Neuronal stem cell (in vitro differentiated cells): ENCODE measurements around the gene SH3BGR. TPM values are rescaled to one million over a fixed set of nuclear protein-coding genes. Genes with fewer than 3 reads are reported as not detected.
"Not testable (repeated sequence)": the region's sequence is repeated elsewhere in the genome, so short reads cannot be mapped to it uniquely, and the experiment has no call there.

Experiments
- DNase-seq: peaks from one replicate; pipeline ENCODE4 v3.0.0-alpha.2; 2013; ENCODE audit warnings: low spot score
- H2AFZ ChIP-seq: one replicate; pipeline ENCODE4 v1.6.1; 2013; ENCODE audit warnings: mild to moderate bottlenecking, low read length, inconsistent platforms
- H2AK5ac ChIP-seq: 2 replicates; pipeline ENCODE4 v1.6.1; 2013; ENCODE audit warnings: low read depth, mild to moderate bottlenecking, inconsistent platforms, low read length, moderate library complexity, mixed read lengths
- H2BK120ac ChIP-seq: 2 replicates; pipeline ENCODE4 v1.6.1; 2013; ENCODE audit warnings: low read depth, mild to moderate bottlenecking, inconsistent platforms, low read length, moderate library complexity, mixed read lengths
- H2BK12ac ChIP-seq: one replicate; pipeline ENCODE4 v1.6.1; 2013; ENCODE audit warnings: low read length, inconsistent platforms
- H2BK15ac ChIP-seq: 2 replicates; pipeline ENCODE4 v1.6.1; 2013; ENCODE audit warnings: mild to moderate bottlenecking, low read length, inconsistent platforms, mixed read lengths
- H2BK5ac ChIP-seq: one replicate; pipeline ENCODE4 v1.6.1; 2013; ENCODE audit warnings: inconsistent platforms, mild to moderate bottlenecking, low read length, moderate library complexity
- H3K14ac ChIP-seq: one replicate; pipeline ENCODE4 v1.6.1; 2013; ENCODE audit warnings: low read length, inconsistent platforms
- H3K18ac ChIP-seq: 2 replicates; pipeline ENCODE4 v1.6.1; 2013; ENCODE audit warnings: low read length, inconsistent platforms
- H3K23ac ChIP-seq: 2 replicates; pipeline ENCODE4 v1.6.1; 2013; ENCODE audit warnings: low read depth, mild to moderate bottlenecking, mixed read lengths, low read length, inconsistent platforms; ENCODE audit not compliant: poor library complexity
- H3K27ac ChIP-seq: replicated peaks from 3 replicates; pipeline ENCODE4 v1.5.1; 2013; ENCODE audit warnings: low read length, inconsistent platforms
- H3K27me3 ChIP-seq, 3 experiments: 2 replicates each; pipeline ENCODE4 v1.6.1; 2013; ENCODE audit warnings: low read length in 3 of 3, mild to moderate bottlenecking in 2 of 3, inconsistent platforms in 1 of 3, low read depth in 1 of 3, mixed read lengths in 1 of 3, moderate library complexity in 1 of 3; ENCODE audit not compliant: control insufficient read depth in 3 of 3, insufficient read depth in 3 of 3
- H3K36me3 ChIP-seq, 2 donors: replicated peaks in 1 of 2; 2 replicates each; pipeline ENCODE4 v1.6.1; 2013; ENCODE audit warnings: low read length in 2 of 2; ENCODE audit not compliant: control insufficient read depth in 2 of 2, insufficient read depth in 2 of 2
- H3K4ac ChIP-seq: 2 replicates; pipeline ENCODE4 v1.6.1; 2013; ENCODE audit warnings: inconsistent platforms, mild to moderate bottlenecking, low read length, moderate library complexity
- H3K4me1 ChIP-seq, 2 donors: 1 replicate in 1 of 2; 2 replicates in 1 of 2; pipeline ENCODE4 v1.6.1; 2013; ENCODE audit warnings: low read length in 2 of 2, low read depth in 1 of 2; ENCODE audit not compliant: control insufficient read depth in 2 of 2, insufficient read depth in 1 of 2
- H3K4me2 ChIP-seq: one replicate; pipeline ENCODE4 v1.6.1; 2013; ENCODE audit warnings: mild to moderate bottlenecking, low read length, inconsistent platforms; ENCODE audit not compliant: insufficient read depth, poor library complexity, severe bottlenecking
- H3K4me3 ChIP-seq, 2 donors: 2 replicates each; pipeline ENCODE4 v1.5.1; 2013; ENCODE audit warnings: low read length in 2 of 2, mild to moderate bottlenecking in 2 of 2, inconsistent platforms in 1 of 2, moderate library complexity in 1 of 2
- H3K79me1 ChIP-seq: one replicate; pipeline ENCODE4 v1.6.1; 2013; ENCODE audit warnings: low read depth, mild to moderate bottlenecking, inconsistent platforms, low read length, moderate library complexity
- H3K9ac ChIP-seq: one replicate; pipeline ENCODE4 v1.6.1; 2013; ENCODE audit warnings: mild to moderate bottlenecking, low read depth, low read length, inconsistent platforms; ENCODE audit not compliant: poor library complexity
- H3K9me3 ChIP-seq, 2 donors: replicated peaks in 1 of 2; 2 replicates each; pipeline versions ENCODE3 to v1.6.1; 2013; ENCODE audit warnings: low read length in 2 of 2, mild to moderate bottlenecking in 2 of 2, inconsistent platforms in 1 of 2, low read depth in 1 of 2, mixed read lengths in 1 of 2, moderate library complexity in 1 of 2; ENCODE audit not compliant: control insufficient read depth in 2 of 2, insufficient read depth in 1 of 2
- H4K8ac ChIP-seq: one replicate; pipeline ENCODE4 v1.6.1; 2013; ENCODE audit warnings: low read depth, mild to moderate bottlenecking, inconsistent platforms, low read length, moderate library complexity
- H4K91ac ChIP-seq: one replicate; pipeline ENCODE4 v1.6.1; 2013; ENCODE audit warnings: low read length, low read depth, mild to moderate bottlenecking, inconsistent platforms; ENCODE audit not compliant: poor library complexity
- WGBS, 2 donors: extraction: QIAGEN DNeasy Blood & Tissue Kit; methylation state at CpG; one replicate each; pipeline ENCODE4 v1.1.7; 2013; ENCODE audit warnings: missing lambda C conversion rate in 2 of 2, mixed read lengths in 1 of 2; ENCODE audit not compliant: insufficient read length in 2 of 2, insufficient replicate concordance in 1 of 2; ENCODE audit errors: extremely low coverage in 2 of 2; 5-methylcytosine and 5-hydroxymethylcytosine counted together
- polyA plus RNA-seq, 2 experiments: library from polyadenylated mRNA; stranded (reverse); fragments of 200-250 nt; gene quantifications; one replicate each; pipeline ENCODE4 v1.2.3, GENCODE V29; 2013

SH3BGR gene
- polyA plus RNA-seq (2013, experiment 1 of 2), result 18.4 TPM
- 19.3 TPM for polyA plus RNA-seq (2013, experiment 2 of 2)

- H3K79me1 ChIP-seq, result no peaks in the 10 kb centered on the region
- no peaks in the 10 kb centered on the region for H3K36me3 ChIP-seq
- peak within 1 kb of the TSS; percentile 68 for H2AFZ ChIP-seq
- no peak within 1 kb of the TSS for H2AK5ac ChIP-seq
- no peak within 1 kb of the TSS for H4K8ac ChIP-seq
- peaks cover 4 to 8% of the 10 kb centered on the region in 2 donors for H3K4me1 ChIP-seq
- DNase-seq, result no peak
- no peak within 1 kb of the TSS for H3K4me3 ChIP-seq
- no peak within 1 kb of the TSS for H2BK120ac ChIP-seq
- H3K4ac ChIP-seq, result no peak within 1 kb of the TSS
- no peak within 1 kb of the TSS for H2BK12ac ChIP-seq
- WGBS, 2 donors, result no CpG with 5 or more reads among the region's 15 CpGs
- H3K9ac ChIP-seq, result no peak within 1 kb of the TSS
- peak within 1 kb of the TSS; percentile 24 for H3K18ac ChIP-seq
- no peaks in the 10 kb centered on the region for H3K27me3 ChIP-seq
- peak within 1 kb of the TSS; percentile 33 for H3K4me2 ChIP-seq
- no peak within 1 kb of the TSS for H3K27ac ChIP-seq
- H3K23ac ChIP-seq, result no peak within 1 kb of the TSS
- H4K91ac ChIP-seq, result no peak within 1 kb of the TSS
- H3K9me3 ChIP-seq, result no peaks in the 10 kb centered on the region
- H2BK5ac ChIP-seq, result no peak within 1 kb of the TSS
- no peak within 1 kb of the TSS for H3K14ac ChIP-seq
- H2BK15ac ChIP-seq, result no peak within 1 kb of the TSS
Measured at GRCh38 chr21:39451332-39452206, at the start of gene SH3BGR. TSS of gene SH3BGR (plus strand) at chr21:39451970. CDS start at chr21:39452097, 127 bp downstream.

GRCh38 chr21:39406065-39406464 lies 45.7 kb upstream of the SH3BGR start:
- H3K4me3 ChIP-seq, result no peak overlapping the region
- H3K9me3 ChIP-seq, result peaks cover 5 to 9% of the 10 kb centered on the region in 2 donors
- no peak overlapping the region for H2BK15ac ChIP-seq
- H3K4ac ChIP-seq, result no peak overlapping the region
- H3K4me1 ChIP-seq, result no peaks in the 10 kb centered on the region
- no peak for DNase-seq
- peaks cover 3 to 18% of the 10 kb centered on the region in 2 donors for H3K36me3 ChIP-seq
- H3K27ac ChIP-seq, result no peak overlapping the region
- H2BK5ac ChIP-seq, result no peak overlapping the region
- H4K91ac ChIP-seq, result no peak overlapping the region
- H3K79me1 ChIP-seq, result no peaks in the 10 kb centered on the region
- H3K9ac ChIP-seq, result no peak overlapping the region
- H4K8ac ChIP-seq, result no peak overlapping the region
- no CpG with 5 or more reads among the region's 2 CpGs for WGBS, 2 donors
- H3K14ac ChIP-seq, result no peak overlapping the region
- no peak overlapping the region for H2AFZ ChIP-seq
- H2BK12ac ChIP-seq, result no peak overlapping the region
- no peak overlapping the region for H3K18ac ChIP-seq
- H2BK120ac ChIP-seq, result no peak overlapping the region
- H2AK5ac ChIP-seq, result no peak overlapping the region
- H3K27me3 ChIP-seq, result no peaks in the 10 kb centered on the region
- no peak overlapping the region for H3K23ac ChIP-seq
- H3K4me2 ChIP-seq, result no peak overlapping the region

DNA sequence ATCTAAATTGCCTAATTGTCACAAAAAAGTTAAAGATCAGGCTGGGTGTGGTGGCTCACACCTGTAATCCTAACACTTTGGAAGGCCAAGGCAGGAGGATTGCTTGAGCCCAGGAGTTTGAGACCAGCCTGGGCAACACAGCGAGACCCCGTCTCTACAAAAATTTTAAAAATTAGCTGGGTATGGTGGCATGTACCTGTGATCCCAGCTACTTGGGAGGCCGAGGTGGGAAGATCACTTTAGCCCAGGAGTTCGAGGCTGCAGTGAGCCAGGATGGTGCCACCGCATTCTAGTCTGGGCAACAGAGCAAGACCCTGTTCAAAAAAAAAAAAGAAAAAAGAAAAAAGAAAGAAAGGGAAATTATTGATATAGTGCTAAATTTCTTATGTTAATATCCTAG lies 32.6 kb upstream of the SH3BGR start:
- H3K27me3 ChIP-seq, DNase-seq, H4K8ac ChIP-seq, H2BK5ac ChIP-seq, H2AK5ac ChIP-seq, H3K4ac ChIP-seq, H3K36me3 ChIP-seq, H3K9ac ChIP-seq, H2BK15ac ChIP-seq, H3K79me1 ChIP-seq, H3K4me1 ChIP-seq, H3K18ac ChIP-seq, H2BK12ac ChIP-seq, H3K23ac ChIP-seq, H2BK120ac ChIP-seq, H3K14ac ChIP-seq, H3K9me3 ChIP-seq, H4K91ac ChIP-seq, H3K4me3 ChIP-seq, H3K27ac ChIP-seq, H3K4me2 ChIP-seq, H2AFZ ChIP-seq: not testable (repeated sequence)
- WGBS, 2 donors, result no CpG with 5 or more reads among the region's 5 CpGs

- Histone ChIP-seq H2BK12ac (no peak overlapping the region), H3K4me2 (no peak overlapping the region), H3K18ac (no peak overlapping the region), H3K23ac (no peak overlapping the region), H3K9me3 (no peaks in the 10 kb centered on the region), H4K91ac (no peak overlapping the region), H3K14ac (no peak overlapping the region), H2BK120ac (no peak overlapping the region), H2BK15ac (no peak overlapping the region), H3K79me1 (no peaks in the 10 kb centered on the region), H2AK5ac (no peak overlapping the region), H3K9ac (no peak overlapping the region), H2AFZ (peak overlapping the region; percentile 63), H3K27me3 (no peaks in the 10 kb centered on the region), H4K8ac (no peak overlapping the region), H3K4ac (no peak overlapping the region), H2BK5ac (no peak overlapping the region), H3K36me3 (no peaks in the 10 kb centered on the region), H3K4me1 (peaks cover 3 to 5% of the 10 kb centered on the region in 2 donors), H3K4me3 (no peak overlapping the region), H3K27ac (no peak overlapping the region)
- no peak for DNase-seq
- WGBS, 2 donors, result no CpG with 5 or more reads among the region's 5 CpGs
Measured at GRCh38 chr21:39422527-39423241, 29.1 kb upstream of the SH3BGR start.
